Stomach (tissue), 4 donors: ENCODE data around the gene NPBWR2.

Source experiments
- POLR2AphosphoS5 ChIP-seq, 3 donors: sonication (generic); formaldehyde crosslinking; IDR thresholded peaks; one replicate each; pipeline ENCODE4 v1.6.1; 2016; ENCODE audit warnings: antibody characterized with exemption in 3 of 3
- TF ChIP-seq, protein P1 (sequence below), 7 experiments: fragments of 450-650 bp in 4 of 7; fragments of 200-600 bp in 3 of 7; sonication (generic) in 3 of 7; IDR thresholded peaks; one replicate each; pipeline ENCODE4 v1.5.1; 2016 to 2019; ENCODE audit warnings: antibody characterized with exemption in 7 of 7, control low read depth in 2 of 7, mild to moderate bottlenecking in 1 of 7

DNA sequence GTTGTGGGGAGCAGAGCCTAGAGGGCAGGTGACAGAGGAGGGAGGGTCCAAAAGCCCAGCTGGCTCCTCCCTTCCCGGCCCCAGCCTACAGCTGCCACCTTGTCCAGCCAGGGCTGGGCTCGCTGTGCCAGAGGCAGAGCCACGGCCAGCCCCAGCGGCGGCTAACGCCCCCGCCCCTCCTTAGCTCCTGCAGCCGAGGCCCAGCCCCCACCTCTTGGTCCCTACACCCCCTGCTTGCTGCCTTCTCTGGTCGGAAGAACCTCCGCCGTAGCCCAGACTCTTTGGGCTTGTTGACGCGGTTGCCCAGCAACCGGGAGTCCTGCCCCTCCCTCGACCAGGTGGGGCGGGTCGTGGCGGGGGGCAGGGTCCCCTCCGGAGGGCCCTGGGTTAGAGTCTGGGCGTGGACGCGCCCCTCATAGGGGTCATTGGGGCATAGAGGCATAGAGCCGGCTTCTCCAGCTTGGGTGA is 22.6 kb downstream of the NPBWR2 start:
- no peak for TF ChIP-seq POLR2AphosphoS5 (IDR thresholded peaks at IDR 0.05)
- TF ChIP-seq, protein P1, sequence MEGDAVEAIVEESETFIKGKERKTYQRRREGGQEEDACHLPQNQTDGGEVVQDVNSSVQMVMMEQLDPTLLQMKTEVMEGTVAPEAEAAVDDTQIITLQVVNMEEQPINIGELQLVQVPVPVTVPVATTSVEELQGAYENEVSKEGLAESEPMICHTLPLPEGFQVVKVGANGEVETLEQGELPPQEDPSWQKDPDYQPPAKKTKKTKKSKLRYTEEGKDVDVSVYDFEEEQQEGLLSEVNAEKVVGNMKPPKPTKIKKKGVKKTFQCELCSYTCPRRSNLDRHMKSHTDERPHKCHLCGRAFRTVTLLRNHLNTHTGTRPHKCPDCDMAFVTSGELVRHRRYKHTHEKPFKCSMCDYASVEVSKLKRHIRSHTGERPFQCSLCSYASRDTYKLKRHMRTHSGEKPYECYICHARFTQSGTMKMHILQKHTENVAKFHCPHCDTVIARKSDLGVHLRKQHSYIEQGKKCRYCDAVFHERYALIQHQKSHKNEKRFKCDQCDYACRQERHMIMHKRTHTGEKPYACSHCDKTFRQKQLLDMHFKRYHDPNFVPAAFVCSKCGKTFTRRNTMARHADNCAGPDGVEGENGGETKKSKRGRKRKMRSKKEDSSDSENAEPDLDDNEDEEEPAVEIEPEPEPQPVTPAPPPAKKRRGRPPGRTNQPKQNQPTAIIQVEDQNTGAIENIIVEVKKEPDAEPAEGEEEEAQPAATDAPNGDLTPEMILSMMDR (IDR thresholded peaks at IDR 0.05): no peak
